ENCODE results near the gene RAB44.

RAB44 gene

DNA sequence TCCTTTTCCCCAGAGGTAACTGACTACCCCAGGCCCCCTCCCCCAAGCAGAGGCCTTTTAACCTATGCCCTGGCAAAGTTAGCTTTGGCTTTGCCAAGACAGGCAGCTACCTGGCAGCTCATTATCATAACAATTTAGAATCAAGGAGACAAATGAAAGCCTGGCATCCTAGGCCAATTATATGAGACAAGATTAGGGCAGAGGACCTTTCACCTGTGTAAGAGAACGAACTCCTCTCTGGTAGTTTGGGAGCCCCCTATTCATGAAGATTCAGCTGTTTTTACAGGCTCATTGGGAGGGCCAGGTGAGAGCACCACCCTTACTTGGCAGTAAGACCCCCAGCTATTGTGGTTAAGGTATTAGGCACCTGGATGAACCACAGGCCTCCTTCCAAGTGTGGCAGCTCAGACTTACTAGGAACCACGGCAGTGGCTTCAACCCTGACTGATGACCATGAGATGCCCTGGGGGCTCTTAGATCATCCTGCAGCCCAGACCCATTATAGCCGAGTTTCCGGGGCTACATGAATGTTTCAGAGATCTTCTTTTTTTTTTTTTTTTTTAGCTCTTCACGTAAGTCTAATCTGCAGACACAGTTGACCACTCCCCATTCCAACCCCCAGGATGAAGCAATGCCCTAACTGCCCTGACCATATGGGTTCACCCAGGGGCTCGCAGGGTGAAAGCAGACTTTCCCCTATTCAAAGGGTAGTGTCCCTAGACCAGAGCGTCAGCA lies 56.2 kb downstream of the RAB44 start:
- no peak for DNase-seq

DNA sequence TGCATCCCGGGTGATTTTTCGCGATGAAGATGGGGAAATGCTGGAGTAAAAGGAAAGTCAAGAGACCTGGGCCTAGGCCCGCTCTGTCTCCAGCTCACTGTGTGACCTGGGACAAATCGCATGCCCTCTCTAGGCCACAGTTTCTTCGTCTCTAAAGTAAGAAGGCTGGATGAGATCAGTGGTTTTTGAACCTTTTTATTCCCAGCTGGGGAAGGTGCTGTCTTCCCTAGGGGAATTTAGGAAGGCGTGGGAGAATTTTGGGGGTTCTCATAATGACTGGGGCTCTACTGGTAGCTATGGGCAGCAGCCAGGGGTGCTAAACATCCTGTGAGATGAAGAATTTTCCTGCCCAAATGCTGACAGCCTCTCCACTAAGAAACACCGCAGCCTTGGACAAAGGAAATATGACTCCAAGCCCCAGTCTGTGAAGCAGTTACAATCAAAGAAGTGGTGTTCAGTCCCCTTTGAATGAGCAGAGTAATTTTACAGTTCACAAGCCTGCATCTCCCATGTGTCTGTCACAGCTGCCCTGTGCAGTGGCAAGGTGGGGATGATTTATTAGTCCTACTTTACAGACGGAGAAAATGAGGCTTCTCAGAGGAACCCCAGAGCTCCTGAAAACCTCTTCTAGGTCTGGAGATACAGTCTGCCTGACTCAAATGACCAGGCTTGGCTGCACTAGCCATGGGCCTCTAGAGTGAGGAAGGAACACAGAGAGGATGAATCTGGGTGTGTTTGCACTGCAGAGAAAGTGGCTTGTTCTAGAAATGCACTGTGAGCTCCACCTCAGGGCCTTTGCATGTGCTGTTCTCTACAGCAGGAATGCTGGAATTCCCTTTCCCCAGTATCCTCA lies 57.2 kb downstream of the RAB44 start:
- no peak for DNase-seq

DNA sequence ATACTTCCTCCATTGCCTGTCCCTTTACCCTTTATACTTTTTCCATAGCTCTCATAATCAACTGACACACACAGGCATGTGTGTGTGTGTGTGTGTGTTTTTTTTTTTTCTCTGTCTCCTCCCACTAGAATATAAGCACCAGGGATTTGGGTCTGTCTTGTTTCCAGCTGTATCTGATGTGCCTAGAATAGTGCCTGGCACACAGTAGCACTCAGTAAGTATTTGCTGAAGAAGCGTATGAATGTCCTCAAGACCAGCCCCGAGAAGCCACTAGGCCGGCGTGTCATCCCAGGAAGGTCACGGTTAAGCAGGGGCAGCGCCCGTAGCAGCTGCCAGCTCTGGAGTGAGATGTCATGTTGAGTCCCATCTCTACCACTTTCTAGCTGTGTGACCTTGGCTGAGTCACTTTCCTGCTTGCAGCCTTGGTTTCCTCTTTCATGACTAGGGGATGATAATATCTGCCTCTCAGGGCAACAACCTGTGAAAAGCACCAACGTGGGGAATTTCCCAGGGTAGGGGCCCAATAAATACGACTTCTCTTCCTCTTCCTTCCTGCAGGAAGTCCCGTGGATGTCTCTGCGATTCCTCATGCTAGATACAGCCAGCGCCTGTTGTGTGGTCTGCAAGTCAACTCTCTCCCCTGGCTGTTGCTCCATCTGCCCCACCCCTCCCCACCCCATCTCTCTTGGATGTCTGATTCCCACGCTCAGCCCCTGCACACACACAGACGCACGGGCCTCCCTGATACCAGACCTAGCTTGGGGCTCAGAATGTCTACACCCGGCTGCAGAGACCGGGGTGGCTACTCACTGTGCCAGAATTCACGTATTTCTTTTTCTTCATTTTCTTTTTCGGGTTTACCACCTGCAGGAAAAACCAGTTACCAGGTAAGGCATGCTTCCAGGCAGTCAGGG lies 58.1 kb downstream of the RAB44 start:
- DNase-seq: no peak

DNA sequence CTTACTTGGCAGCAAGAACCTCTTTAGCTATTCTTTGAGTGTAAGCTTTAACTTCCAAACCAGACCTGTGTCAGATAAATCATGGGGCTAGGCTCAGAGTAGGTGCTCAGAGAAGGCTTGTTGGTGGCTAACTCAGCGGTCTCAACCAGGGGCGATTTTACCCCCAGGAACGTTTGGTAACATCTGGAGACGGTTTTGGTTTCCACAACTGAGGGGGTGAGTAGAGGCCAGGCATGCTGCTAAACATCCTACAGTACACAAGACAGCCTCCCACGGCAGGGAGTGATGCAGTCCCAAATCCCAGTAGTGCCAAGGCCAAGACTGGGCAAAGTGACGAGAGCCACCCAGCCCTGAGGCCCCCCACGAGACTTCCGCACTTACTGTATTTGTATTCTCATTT lies 59.2 kb downstream of the RAB44 start:
- DNase-seq: no peak

DNA sequence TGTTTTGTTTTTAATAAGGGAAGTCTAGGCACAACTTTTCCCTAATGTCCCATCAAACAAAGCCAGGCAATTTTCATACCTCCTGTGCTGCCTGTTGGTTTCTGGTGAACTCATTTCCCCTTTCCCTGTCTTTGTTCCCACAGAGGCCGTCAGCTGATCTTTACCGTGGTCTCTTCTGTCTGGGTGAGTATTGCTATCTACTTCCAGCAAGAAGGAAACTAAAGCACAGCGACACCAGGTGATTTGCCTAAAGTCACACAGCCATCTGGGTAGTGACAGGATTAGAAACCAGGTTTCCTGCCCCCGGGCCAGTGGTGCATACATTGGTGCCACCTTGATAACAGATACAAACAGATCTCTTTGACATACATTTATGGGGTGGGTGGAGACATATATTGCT lies 59.6 kb downstream of the RAB44 start:
- no peak for DNase-seq

DNA sequence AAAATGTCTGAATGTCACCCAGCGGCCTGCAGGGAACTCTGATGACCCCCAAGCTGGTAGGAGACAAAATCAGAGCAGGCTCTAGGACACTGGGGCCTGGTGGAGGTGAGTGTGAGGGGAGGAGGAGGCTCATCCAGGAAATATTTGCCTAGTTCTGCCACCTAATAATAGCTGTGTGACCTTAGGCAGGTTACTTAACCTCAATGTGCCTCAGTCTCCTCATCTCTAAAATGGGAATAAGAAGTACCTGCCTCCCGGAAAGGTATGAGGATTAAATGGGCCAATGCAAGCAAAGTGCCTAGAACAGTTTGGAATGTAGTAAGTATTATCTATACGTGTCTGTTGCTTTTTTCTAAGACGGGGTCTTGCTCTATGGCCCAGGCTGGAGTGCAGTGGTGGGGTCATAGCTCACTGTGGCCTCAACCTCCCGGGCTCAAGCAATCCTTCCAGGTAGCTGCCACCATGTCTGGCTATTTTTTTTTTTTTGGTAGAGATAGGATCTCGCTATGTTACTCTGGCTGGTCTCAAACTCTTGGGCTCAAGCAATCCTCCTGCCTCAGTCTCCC lies 60.4 kb downstream of the RAB44 start:
- no peak for DNase-seq

DNA sequence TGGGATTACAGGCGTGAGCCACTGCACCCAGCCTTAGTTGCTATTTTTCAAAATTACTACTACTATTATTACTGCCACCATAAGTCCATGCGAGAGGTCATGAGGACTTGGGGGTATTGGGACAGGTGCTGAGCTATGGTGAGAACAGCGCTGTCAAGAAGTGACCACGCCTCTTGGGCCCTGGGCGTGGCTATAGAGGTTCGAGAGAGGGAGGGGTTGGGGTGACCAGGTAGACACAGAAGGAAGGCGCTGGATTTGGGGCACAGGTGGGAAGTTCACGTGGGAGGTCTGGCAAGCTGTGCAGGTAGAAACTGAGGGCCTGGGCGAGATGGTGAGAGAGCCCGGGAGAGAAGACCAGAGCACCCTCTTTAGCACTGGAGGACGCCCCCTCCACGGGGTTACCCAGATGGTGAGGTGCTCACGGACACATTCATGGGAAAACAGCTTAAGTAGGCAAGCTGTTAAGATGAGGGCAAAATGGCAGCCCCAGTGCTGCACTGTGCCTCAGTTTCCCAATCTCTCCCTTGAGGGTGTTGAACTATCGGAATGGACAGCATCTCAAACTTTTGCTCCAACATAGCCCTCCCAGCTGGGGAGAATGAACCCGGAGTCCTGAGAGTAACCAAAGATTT lies 61.0 kb downstream of the RAB44 start:
- DNase-seq: no peak

DNA sequence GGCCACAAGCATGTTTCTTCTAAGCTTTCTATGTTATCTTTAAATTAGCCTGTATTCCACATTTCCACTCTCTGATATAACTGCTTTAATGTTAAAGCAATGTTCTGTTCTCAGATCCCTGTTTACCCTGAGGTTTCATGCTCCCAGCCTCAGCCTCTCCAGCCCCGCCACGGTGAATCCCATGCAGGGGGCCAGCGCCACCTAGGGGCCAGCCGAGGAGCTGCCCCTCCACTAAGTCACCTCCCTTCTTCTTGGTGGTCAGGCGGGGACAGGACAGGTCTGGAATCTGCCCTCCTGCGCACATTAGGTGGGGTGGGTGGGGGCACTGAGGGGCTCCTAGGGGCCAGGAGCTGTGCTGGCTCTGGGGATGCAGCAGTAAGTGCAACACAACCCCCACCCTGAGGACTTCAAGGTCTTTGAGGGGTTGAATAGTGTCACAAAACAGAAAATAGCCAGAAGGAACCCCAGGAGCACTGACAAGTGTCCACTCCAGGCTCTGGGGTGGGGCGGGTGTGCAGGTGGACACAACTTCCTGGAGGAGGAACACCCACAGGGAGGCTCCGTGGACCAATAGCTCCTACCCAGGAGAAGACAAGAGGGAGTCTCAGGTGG lies 61.6 kb downstream of the RAB44 start:
- DNase-seq: peak; percentile 19

DNA sequence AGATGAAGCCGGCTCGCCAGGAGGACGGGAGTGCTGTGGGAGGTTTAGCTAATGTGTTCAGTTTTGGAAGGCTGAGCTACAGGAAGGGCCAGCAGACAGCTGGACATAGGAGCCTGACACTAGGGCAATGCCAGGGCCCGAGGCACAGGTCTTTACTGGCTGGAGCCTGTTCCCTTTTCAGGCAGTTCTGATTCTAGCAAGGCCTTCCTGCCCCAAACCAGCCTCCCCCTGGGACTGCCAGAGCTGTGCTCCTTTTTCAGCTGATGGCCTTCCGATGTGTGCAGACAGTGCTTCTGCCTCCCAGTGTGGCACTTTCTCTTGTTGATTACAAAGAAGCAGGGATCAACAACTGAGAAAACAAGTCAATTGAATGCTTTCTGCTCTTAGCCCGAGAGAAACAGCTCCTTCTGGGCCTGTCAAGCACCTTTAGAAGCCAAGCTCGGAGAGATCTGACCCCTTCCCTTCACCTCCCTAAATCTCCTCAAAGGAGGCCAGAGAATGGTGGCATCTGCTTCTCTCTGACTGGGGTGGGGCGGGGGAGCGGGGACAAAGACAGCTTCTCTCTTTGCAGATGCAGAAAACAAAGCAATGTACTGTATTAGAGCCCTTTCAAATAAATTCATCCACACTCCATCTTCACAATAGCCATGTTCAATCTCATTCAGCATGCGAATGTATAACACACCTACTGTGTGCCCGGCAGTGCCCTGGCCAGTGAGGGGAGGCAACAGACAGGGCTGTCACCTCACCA lies 63.2 kb downstream of the RAB44 start:
- no peak for DNase-seq

DNA sequence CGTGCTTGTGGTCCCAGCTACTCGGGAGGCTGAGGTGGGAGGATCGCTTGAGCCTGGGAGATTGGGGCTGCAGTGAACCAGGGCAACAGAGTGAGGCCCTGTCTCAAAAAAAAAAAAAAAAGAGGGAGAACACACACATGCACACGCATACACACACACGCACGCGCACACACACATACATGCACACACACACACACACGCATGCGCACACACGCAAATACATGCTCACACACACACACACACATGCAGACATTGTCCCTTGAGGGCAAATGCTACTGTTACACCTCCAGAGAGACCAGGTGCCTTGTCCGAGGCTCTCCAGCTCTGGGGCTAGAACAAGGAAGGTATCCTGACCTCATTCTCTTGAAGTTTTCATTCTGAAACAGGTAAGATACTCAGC lies 64.5 kb downstream of the RAB44 start:
- no peak for DNase-seq

DNA sequence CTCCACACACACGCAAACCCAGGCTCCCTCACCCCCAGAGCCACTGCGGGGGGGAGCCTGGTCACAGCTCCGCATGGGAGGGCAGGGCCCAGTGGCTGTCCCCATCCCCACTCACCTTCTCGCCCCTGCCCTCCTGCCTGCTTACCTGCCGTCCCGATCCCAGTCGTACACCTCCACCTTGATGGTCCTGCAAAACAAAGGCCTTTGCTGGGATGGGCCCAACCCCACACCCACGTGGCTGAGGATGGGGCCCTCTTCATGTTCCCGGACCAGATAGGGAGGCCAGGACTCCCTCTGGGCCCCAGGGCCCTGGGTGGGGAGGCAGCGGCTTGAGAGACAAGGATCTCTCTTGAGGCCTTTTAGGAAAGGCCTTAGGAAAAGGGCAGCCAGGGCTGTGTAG lies 67.6 kb downstream of the RAB44 start:
- DNase-seq: no peak

DNA sequence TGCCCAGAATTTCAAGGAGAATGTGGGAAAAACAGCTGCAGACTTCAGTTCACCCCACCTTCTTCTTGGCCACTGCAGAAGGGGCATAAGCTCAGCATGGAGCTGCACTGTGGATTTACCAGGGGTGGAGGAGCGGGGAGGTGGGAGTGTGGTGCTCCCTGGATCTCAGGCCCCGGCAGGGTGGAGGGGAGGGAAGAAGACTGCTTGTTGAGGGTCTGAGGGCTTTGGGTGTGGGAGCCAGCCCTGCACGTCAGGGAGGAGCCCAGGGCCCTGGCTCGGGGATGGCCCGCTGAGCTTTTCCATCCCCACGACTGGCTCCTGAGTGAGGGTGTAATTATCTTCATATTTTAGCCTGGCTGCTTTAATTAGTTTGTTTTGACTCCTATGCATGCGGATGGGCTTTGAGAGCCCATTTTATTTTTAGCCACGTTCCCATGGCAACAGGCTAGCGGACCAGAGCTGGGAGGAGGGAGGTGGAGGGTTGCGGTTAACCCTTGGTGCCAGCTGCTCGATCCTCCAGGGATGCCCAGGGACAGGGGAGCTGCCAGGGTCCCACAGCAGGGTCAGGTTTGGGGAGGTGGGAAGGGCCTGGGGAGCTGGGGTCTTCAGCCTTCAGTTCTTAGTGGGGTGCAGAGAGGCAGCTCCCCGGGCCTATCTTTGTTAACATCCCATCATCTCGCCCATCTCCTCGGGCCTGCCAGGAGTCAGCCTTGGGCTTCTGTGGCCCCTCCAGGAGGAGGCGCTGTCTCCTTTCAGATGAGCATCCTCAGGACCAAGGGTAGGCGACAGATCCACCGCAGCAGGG lies 68.2 kb downstream of the RAB44 start:
- DNase-seq: peak; percentile 44

DNA sequence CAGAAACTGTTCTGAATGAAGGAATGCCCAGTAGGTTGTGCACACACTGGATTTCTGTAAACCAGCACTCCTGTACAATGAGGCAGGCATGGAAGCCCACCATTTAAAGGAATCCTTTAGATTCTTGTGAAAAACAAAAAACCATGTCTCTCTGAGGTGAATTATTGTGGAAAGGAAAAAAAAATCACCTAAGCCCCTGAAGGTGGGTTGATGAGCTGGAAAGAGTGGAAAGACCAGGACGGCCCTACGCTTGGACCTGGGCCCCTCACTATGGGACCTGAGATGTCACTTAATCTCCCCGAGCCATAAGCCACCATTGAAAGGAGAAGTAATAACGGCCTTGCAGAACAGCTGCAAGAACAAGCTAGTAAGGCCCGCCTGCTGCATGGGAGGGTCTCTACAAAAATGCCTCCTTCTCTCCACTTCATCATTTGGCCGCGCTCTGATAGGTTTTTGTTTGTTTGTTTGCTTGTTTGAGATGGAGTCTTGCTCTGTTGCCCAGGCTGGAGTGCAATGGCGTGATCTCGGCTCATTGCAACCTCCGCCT lies 68.8 kb downstream of the RAB44 start:
- DNase-seq: no peak

DNA sequence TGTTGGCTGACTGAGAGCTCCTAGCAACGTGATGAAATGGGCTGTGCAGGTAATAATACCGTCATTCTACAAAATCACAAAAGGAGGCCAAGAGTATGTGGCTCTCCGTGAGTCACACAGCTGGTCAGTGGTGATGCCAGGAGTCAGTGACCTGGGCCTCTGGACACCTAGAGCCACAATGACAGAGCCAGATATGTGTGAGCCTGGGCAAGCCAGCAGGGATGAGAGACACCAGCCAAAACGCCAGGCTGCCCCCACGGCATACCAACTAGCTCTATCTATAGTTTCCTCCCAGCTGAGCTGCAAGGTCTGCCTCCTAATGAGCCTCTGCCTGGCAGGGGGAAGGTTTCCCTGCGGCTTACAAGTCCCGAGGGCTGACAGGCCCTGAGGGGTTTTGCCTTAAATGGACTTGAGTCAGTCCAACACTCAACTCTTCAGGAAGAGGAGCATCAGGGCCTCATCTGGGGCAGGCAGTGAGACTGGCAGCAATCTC lies 71.6 kb downstream of the RAB44 start:
- DNase-seq: peak; percentile 7

DNA sequence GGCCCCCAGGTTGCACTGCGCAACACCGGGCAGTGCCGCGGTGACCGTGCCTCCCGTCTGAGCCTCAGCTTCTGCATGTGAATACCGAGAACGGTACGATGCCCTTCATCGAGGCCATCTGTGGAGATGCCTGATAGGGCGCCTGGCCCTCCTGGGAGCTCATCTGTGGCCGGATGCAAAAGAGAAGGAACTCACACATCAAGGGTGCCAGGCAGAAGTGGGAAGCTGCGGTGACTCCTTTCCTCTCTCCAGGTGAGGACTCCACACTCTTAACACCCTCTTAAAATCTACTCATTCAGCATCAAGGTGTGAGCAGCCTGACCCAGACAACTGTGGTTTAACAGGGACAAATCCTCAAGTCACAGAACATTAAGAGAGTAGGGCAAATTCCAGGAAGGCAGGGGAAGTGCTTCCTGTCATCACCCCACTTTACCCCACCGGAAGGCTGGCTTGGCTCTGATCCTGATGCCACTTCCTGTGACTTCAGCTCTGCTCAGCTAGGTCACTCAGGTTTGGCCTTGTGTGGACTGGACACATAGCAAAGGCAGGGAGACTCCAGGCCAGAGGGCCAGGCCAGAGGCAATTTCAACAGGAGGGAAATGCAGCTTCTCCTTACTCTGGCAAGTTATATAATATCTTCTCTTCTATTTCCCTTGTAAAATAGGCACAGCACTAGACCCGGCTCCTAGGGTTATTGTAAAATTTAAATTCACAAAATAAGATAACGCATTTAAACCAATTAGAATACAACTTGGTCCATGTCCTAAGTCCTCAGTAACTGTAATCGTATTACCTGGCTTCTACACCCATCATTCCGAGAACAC lies 72.3 kb downstream of the RAB44 start:
- no peak for DNase-seq

DNA sequence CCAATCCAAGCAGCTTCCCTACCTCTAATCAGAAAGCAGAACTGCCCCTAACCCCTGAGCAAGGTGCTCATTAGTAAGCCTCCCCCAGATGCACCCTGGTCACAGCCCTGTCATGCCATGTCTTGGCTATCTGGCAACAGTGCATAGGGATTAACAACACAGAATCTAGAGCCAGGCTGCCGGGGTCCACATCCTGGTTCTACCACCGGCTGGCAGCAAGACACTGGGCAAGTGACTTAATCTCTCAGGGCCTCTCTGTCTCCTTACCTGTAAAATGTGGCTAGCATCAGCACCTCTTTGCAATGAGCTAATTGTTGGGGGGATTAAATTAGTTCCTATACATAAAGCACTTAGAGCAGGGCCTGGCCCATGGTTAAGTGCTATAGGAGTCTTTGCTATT lies 73.5 kb downstream of the RAB44 start:
- DNase-seq: no peak

DNA sequence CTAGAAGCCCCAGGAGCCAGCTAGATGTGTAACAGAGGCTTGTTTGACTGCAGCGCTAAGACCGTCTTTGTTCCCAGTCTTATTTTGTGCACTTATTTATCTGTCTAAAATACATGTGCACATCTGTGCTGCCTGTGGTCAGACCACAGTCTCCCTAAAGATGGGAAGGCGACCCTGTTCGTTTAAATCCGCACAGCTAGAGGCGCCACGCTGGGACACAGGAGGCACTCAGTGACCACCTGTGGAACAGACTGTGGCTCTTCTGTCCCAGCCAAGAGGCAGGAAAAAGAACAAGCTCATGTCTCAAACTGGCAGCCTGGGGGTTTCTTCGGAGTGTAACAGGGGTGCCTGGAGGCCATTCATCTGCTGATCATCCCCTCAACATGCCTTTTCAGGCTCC lies 74.8 kb downstream of the RAB44 start:
- no peak for DNase-seq

DNA sequence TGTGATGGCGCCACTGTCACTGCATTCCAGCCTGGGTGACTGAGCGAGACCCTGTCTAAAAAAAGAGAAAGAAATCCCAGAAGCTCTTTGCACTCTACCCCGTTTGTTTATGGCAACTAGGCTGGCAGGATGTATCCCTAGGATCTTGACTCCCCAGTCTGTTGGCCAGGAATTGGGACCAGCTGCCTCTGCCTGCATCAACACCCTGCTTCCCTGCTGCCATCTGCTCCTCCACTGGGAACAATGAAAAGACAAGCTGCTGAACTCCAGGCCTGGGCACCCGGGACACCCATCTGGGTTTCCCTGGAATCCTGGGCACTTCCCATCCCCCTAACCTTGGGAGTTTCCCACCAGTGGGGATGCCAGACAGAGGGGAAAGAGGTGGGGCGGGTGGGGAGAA lies 76.7 kb downstream of the RAB44 start:
- no peak for DNase-seq

DNA sequence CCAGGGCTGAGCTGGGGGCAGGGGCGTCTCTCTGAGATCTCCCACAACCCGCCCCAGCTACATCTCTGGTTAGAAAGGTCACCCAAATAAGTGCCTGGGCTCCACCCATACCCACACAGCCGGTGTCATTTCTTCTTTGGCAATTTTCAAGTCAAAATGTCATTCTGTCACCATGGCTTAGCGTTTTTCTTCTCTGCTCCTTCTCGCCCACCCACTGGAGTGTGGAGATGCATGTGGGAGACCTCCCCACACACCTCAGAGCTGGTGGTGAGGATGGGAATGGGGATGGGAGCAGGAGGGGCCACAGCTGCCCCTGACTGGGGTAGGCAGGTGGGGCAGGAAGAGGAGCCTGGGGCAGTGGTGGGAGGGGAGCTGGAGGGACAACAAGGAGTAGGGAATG lies 78.5 kb downstream of the RAB44 start:
- no peak for DNase-seq
